Activated CD8-positive, alpha-beta memory T cell treated with anti-CD3 and anti-CD28 coated beads, Interleukin-2, amount 50 U/mL, for 24 hours (primary cell): ENCODE results near the gene CBR1.
"Not testable (repeated sequence)": the region's sequence is repeated elsewhere in the genome, so short reads cannot be mapped to it uniquely, and the experiment has no call there.

Experiments
- DNase-seq: peaks from one replicate; pipeline ENCODE4 v3.0.0-alpha.2; 2020; ENCODE audit errors: extremely low read depth

The CBR1 gene

DNA sequence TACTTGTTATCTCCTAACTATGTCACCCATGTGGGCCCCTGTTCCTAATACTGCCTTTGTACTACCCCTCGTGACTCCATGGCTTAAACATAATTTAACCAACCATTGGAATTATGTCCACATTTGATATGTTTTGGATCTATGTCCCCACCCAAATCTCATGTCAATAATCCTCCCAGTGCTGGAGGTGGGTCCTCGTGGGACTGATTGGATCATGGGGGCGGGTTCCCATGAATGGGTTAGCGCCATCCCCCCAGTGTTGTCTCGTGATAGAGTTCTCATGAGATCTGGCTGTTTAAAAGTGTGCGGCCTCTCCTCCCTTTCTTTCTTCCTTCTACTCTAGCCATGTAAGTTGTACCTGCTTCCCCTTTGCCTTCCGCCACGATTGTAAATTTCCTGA lies 9.8 kb downstream of the CBR1 start:
- DNase-seq = no peak

- no peak for DNase-seq
Observed at GRCh38 chr21:36080386-36080785, 10.6 kb downstream of the CBR1 start.

DNA sequence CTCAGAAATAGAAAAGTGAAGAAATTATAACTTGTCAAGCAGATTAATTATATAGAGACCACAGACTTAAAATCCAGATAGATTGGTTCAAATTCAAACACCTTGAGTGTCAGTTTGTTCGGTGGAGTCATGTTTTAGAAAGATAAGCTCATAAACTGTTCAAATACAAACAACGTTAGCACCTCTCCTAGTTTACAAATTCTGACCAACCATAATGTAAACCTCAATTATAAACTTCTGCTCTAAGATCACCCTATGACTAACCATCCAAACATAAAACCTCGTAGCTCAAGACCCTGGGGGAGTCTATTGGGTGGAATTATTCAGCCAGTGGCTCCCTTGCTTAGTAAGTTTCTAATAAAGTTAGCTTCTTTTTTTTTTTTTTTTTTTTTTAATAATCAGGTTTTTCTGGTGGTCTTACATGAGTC lies 12.4 kb downstream of the CBR1 start:
- DNase-seq = no peak

GRCh38 chr21:36087362-36088138 lies 17.7 kb downstream of the CBR1 start:
- no peak for DNase-seq

DNA sequence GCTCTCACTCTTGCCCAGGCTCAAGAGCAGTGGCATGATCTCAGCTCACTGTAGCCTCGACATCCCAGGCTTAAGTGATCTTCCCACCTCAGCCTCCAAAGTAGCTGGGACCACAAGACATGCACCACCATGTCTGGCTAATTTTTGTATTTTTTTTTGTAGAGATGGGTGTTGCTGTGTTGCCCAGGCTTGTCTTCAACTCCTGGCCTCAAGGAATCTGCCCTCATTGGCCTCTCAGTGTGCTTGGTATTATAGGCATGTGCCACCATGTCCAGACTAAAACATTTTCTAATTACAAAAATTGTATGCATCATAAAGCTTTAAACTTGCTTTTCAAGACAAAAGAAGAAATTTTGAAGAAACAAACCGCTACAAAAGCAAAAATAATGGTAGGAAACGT lies 20.1 kb downstream of the CBR1 start:
- no peak for DNase-seq

DNA sequence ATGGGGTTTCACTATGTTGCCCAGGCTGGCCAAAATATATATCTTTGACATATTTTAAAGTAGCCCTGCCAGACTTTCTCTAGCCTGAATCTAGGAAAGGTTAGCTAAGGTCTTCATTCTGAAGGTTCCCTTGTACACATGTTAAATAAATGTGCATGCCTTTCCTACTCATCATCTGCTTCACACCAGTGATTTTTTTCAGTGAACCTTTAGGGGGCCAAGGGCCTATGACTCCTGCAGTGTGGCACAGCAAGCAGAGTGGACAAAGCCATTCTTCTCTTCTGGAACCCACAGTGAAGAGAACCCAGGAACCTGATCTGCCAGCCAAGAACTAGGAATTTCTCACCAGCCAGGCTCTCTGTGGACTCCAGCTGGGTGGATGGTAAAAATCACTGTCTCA lies 22.9 kb downstream of the CBR1 start:
- DNase-seq = no peak

- DNase-seq = no peak
Observed at GRCh38 chr21:36093512-36093911, 23.7 kb downstream of the CBR1 start.

GRCh38 chr21:36096398-36097290 lies 26.8 kb downstream of the CBR1 start:
- DNase-seq = no peak

DNA sequence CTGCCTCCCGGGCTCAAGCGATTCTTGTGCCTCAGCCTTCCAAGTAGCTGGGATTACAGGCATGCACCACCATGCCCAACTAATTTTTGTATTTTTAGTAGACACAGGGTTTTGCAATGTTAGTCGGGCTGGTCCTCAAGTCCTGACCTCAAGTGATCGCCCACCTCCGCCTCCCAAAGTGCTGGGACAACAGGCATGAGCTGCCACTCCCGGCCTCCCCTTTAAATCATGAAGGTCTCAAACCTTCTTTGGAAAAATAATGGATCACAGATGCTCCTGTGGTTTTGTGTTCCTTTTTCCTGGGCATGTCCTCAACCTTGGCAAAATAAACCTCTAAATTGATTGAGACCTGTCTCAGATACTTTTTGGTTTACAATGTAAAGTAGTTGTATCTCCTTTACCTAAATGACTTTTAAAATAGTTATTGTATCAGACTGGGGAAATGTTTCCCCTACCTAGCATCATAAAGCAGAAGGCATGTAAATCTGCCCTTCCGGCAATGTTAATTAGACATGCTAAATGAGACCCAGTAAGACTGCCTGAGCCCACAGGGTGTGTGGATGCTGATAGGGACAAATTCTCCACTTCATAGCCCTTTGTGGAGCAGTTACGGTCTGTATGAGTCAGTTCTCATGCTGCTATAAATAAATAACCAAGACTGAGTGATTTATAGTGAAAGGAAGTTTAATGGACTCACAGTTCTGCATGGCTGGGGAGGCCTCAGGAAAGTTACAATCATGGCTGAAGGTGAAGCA lies 27.8 kb downstream of the CBR1 start:
- no peak for DNase-seq

- no peak for DNase-seq
Observed at GRCh38 chr21:36098182-36098532, 28.3 kb downstream of the CBR1 start.

DNA sequence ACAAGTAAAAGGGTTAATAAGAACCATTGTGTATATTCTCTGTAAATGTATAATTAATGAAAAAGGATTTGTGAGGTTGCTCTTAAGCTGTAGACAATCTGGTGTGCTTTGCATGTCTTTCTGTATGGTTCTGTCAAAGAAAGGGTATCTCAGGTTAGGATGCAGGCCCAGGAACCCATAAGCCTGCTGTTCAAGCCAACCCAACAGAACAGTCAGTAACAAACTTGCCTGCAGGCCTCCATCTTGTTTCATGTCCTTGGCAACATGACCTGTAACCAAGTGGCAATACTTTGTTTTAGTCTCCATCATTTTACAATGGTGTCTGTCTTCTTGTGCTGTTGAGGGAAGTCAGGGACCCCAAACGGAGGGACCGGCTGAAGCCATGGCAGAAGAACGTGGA lies 29.2 kb downstream of the CBR1 start:
- no peak for DNase-seq

- not testable (repeated sequence) for DNase-seq
Observed at GRCh38 chr21:36099695-36100211, 29.9 kb downstream of the CBR1 start.

DNA sequence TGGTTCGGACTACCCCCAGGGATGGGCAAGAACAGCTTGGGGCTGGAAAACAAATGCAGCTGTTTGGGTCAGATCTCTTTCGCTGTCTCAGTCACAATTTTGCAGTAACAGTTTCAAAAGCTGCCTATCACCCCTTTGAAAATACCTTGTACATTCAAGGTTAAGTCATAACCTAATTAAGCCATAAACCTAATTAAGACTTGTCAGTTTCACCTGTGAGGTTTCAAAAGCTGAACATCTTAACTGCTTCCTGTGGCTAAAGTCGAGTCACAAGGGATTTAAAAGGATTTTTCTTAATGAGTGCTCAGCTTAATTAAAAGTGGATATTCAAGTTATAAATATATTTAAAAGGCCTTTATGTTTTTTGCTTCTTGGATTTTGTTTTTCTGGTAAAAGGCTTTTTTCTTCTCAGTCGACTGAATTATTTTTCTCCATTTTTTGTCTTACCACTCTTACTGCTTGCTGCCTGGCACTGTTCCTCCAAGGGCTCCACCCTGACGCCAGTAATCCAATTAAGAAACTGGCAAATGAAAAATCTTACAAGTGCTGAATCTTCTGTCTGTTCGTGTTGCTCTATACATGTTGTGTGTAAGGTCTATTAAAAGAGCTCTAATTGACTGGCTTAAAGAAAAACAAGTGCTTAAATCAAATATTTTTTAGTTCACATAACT lies 31.3 kb downstream of the CBR1 start:
- DNase-seq = no peak

DNA sequence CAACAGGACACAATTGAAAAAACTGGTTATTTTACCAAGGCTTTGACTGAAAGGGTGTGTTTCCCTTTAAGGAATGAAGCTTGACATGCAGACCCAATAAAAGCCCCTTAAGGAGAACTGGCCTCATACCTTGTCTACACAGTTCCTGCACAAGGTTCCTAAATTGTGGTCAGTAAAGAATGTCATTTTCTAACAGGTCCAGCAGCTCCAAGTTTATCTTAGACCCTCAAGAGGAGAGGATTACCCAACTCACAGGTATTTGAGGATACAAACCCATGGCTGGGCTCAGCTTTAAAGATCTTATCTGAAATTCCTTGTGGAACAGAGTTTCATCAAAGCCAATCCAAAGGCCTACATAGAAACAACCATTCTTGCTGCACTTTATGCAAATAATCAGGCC lies 33.6 kb downstream of the CBR1 start:
- no peak for DNase-seq

- no peak for DNase-seq
Observed at GRCh38 chr21:36104317-36105300, 34.8 kb downstream of the CBR1 start.

DNA sequence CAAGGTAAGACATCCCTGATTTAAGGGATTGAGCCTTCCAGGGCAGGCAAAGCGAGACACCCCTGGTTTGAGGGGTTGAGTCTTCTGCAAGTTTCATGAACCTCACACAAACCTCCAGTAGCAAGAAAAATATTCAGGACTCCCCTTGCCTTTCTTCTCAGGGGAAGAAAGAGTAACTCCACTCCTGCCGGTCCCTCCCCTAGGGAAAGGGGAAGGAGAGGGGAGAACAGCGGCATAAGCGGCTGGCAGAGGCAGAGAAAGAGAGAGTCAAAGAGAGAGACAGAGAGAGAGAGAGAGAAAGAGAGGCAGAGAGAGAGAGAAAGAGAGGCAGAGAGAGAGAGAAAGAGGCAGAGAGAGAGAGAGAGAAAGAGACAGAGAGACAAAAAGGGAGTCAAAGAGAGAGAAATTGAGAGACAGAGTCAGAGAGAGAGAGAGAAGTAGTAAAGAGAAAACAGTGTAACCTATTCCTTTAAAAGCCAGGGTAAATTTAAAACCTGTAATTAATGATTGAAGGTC lies 35.6 kb downstream of the CBR1 start:
- no peak for DNase-seq

- DNase-seq = no peak
Observed at GRCh38 chr21:36109868-36110267, 40.0 kb downstream of the CBR1 start.

DNA sequence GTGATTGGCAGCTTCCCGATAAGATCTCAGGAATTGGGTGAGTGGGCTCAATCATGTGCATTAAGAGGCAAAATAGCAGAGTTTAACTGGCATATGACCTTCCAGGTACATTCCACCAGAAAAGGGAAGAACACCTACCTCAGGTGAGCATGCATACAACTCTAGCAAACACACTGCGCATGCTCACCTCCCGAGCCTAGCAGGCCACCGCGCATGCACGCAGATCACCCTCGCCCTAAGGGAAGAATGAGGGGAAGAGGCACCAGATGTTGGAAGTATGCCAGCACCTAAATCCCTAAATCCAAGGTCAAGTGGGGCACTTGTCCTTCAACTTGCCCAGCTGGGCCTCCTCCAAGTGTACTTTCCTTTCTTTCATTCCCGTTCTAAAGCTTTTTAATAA lies 41.4 kb downstream of the CBR1 start:
- no peak for DNase-seq

- DNase-seq = no peak
Observed at GRCh38 chr21:36113647-36114428, 44.0 kb downstream of the CBR1 start.
